Ectodermal cell (in vitro differentiated cells): ENCODE data around the gene JAG2.
A peak's percentile ranks its signal among the peaks of the same experiment; 100 is the strongest.

ENCODE experiments used
- H3K27ac ChIP-seq: 2 replicates; pipeline ENCODE4 v1.7.0; 2013; ENCODE audit warnings: mild to moderate bottlenecking, low read depth, low read length; ENCODE audit not compliant: insufficient read depth, poor library complexity, severe bottlenecking
- H3K27me3 ChIP-seq: 2 replicates; pipeline ENCODE4 v1.7.0; 2013; ENCODE audit warnings: mild to moderate bottlenecking, low read length; ENCODE audit not compliant: insufficient read depth, control insufficient read depth, poor library complexity, severe bottlenecking
- H3K36me3 ChIP-seq: one replicate; pipeline ENCODE4 v1.7.0; 2013; ENCODE audit warnings: low read length; ENCODE audit not compliant: control insufficient read depth, insufficient read depth
- H3K4me1 ChIP-seq: one replicate; pipeline ENCODE4 v1.7.0; 2013; ENCODE audit warnings: low read length; ENCODE audit not compliant: control insufficient read depth, insufficient read depth
- H3K4me3 ChIP-seq: 2 replicates; pipeline ENCODE4 v1.7.0; 2013; ENCODE audit warnings: low read depth, low read length, control low read depth; ENCODE audit not compliant: insufficient read depth
- H3K9me3 ChIP-seq: 2 replicates; pipeline ENCODE4 v1.7.0; 2013; ENCODE audit warnings: mild to moderate bottlenecking, low read length, moderate library complexity; ENCODE audit not compliant: control insufficient read depth
- WGBS, 2 experiments: methylation state at CpG; one replicate each; pipeline ENCODE4 v1.1.7; 2013; ENCODE audit warnings: missing lambda C conversion rate in 2 of 2; 5-methylcytosine and 5-hydroxymethylcytosine counted together

The JAG2 gene

GRCh38 chr14:105173901-105174894, 5.6 kb upstream of the JAG2 start:
- peaks cover 5% of the 10 kb centered on the region for H3K4me1 ChIP-seq
- H3K27ac ChIP-seq: no peak overlapping the region
- H3K27me3 ChIP-seq: peaks cover 16% of the 10 kb centered on the region
- H3K4me3 ChIP-seq: no peak overlapping the region
- no peaks in the 10 kb centered on the region for H3K36me3 ChIP-seq
- H3K9me3 ChIP-seq: no peaks in the 10 kb centered on the region
- 92% methylated on average over 32 of the region's 32 CpGs for whole genome bisulfite sequencing, 2 experiments

GRCh38 chr14:105173145-105173544, 4.6 kb upstream of the JAG2 start:
- Histone ChIP-seq H3K27ac (no peak overlapping the region), H3K36me3 (no peaks in the 10 kb centered on the region), H3K4me3 (no peak overlapping the region), H3K9me3 (no peaks in the 10 kb centered on the region), H3K27me3 (peaks cover 20% of the 10 kb centered on the region), H3K4me1 (peaks cover 5% of the 10 kb centered on the region)
- WGBS, 2 experiments: 94% methylated on average over 13 of the region's 13 CpGs

GRCh38 chr14:105172476-105172875, 3.9 kb upstream of the JAG2 start:
- no peaks in the 10 kb centered on the region for H3K36me3 ChIP-seq
- H3K27ac ChIP-seq: no peak overlapping the region
- no peaks in the 10 kb centered on the region for H3K9me3 ChIP-seq
- H3K4me3 ChIP-seq: no peak overlapping the region
- peaks cover 25% of the 10 kb centered on the region for H3K27me3 ChIP-seq
- WGBS, 2 experiments: 79 to 82% methylated on average over 7 of the region's 7 CpGs
- peaks cover 5% of the 10 kb centered on the region for H3K4me1 ChIP-seq

GRCh38 chr14:105171004-105171673, 2.6 kb upstream of the JAG2 start:
- no peak overlapping the region for H3K4me3 ChIP-seq
- no peaks in the 10 kb centered on the region for H3K36me3 ChIP-seq
- H3K27me3 ChIP-seq: peaks cover 39% of the 10 kb centered on the region
- H3K27ac ChIP-seq: no peak overlapping the region
- H3K4me1 ChIP-seq: peaks cover 5% of the 10 kb centered on the region
- WGBS, 2 experiments: 73 to 76% methylated on average over 19 of the region's 19 CpGs
- no peaks in the 10 kb centered on the region for H3K9me3 ChIP-seq

GRCh38 chr14:105169776-105170655, 1.4 kb upstream of the JAG2 start:
- H3K27ac ChIP-seq: no peak overlapping the region

GRCh38 chr14:105168979-105169507, 467 bp upstream of the JAG2 start:
- Histone ChIP-seq H3K27me3 (peaks cover 41% of the 10 kb centered on the region), H3K4me3 (peak overlapping the region; percentile 22), H3K27ac (no peak overlapping the region), H3K4me1 (peaks cover 5% of the 10 kb centered on the region), H3K9me3 (no peaks in the 10 kb centered on the region), H3K36me3 (no peaks in the 10 kb centered on the region)
- WGBS, 2 experiments: 10% methylated on average over 54 of the region's 54 CpGs

More at GRCh38 chr14:105169776-105170655, 1.4 kb upstream of the JAG2 start:
- H3K36me3 ChIP-seq: no peaks in the 10 kb centered on the region
- WGBS, 2 experiments: 81% methylated on average over 22 of the region's 22 CpGs
- H3K4me1 ChIP-seq: peaks cover 5% of the 10 kb centered on the region
- no peak overlapping the region for H3K4me3 ChIP-seq
- no peaks in the 10 kb centered on the region for H3K9me3 ChIP-seq
- peaks cover 41% of the 10 kb centered on the region for H3K27me3 ChIP-seq

GRCh38 chr14:105168093-105168420, 519 bp downstream of the JAG2 start:
- Histone ChIP-seq H3K36me3 (no peaks in the 10 kb centered on the region), H3K27ac (no peak overlapping the region), H3K27me3 (peaks cover 41% of the 10 kb centered on the region), H3K4me1 (peaks cover 9% of the 10 kb centered on the region), H3K4me3 (peak overlapping the region; percentile 39), H3K9me3 (no peaks in the 10 kb centered on the region)
- WGBS, 2 experiments: 0 to 1% methylated on average over 46 of the region's 46 CpGs

GRCh38 chr14:105167303-105168092, 1.1 kb downstream of the JAG2 start:
- Histone ChIP-seq H3K4me3 (peak overlapping the region; percentile 39), H3K9me3 (no peaks in the 10 kb centered on the region), H3K36me3 (no peaks in the 10 kb centered on the region), H3K4me1 (peaks cover 10% of the 10 kb centered on the region), H3K27ac (no peak overlapping the region), H3K27me3 (peaks cover 41% of the 10 kb centered on the region)
- WGBS, 2 experiments: 8 to 9% methylated on average over 116 of the region's 116 CpGs

GRCh38 chr14:105166571-105167302, 1.8 kb downstream of the JAG2 start:
- 86% methylated on average over 22 of the region's 22 CpGs for WGBS, 2 experiments
- Histone ChIP-seq H3K4me3 (no peak overlapping the region), H3K4me1 (peaks cover 10% of the 10 kb centered on the region), H3K36me3 (no peaks in the 10 kb centered on the region), H3K9me3 (no peaks in the 10 kb centered on the region), H3K27ac (no peak overlapping the region), H3K27me3 (peaks cover 41% of the 10 kb centered on the region)
